GM18519 (cell line): ENCODE results near the gene DEPDC4.
"Not testable (repeated sequence)": the region's sequence is repeated elsewhere in the genome, so short reads cannot be mapped to it uniquely, and the experiment has no call there.

Experiments used
- ATAC-seq: cut with Tn5 transposase; IDR thresholded peaks from one replicate; pipeline ENCODE4 v1.9.1; 2021; ENCODE audit warnings: mild to moderate bottlenecking, moderate library complexity; ENCODE audit not compliant: unreplicated experiment, low FRiP score

DEPDC4 gene

DNA sequence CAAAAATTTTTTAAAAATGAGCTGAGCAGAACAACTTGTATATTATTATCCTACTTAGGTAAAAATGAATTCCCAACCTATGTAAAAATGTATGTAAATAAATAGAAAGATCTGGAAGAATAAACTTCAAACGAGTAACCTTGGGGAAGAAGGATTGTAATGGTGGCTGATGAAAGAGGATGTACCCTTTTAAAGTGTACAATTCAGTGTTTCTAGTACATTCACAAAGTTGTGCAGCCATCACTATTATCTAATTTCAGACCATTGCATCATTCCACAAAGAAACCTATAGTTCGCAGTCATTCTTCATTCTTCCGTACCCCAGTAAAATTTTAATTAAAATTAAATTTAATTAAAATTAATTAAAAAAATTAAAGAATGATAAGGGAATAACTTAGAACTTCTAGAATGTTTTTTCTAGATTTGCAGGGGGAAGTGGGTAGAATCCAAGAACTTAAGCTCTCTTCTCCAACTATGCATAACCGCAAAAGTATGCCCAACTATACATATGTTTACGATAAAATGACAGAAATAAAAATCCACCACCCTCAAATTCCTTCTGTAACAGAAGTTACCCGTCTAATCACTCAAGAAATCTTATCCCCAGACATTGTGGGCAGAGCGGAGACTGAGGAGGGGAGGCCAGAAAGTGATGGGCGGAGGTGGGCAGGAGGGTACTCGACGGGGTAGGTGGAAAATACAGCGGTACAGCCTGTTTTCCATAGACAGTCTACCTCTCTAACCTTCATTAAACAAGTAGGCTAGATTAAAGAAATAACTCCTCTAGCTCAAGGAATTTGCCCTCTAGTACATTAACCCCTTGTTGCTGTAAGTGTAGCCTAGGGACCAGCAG lies 921 bp downstream of the DEPDC4 start:
- peak; percentile 9 for ATAC-seq

GRCh38 chr12:100265107-100265506 lies 1.8 kb downstream of the DEPDC4 start:
- ATAC-seq = not testable (repeated sequence)

DNA sequence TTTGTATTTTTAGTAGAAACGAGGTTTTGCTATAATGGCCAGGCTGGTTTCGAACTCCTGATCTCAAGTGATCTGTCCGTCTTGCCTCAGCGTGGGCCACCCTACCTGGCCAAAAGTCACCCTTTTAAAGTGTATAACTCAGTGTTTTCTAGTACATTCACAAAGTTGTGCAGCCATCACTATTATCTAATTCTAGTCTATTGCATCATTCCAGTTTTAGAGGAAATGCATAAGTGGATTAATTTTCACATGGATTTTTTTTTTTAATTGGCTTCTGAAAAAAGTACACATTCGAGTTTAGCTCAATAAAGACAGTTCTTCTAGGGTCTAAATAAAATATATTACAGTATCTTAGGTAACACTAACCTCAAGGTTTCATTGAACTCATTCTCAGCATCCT lies 3.7 kb downstream of the DEPDC4 start:
- ATAC-seq = no peak

DNA sequence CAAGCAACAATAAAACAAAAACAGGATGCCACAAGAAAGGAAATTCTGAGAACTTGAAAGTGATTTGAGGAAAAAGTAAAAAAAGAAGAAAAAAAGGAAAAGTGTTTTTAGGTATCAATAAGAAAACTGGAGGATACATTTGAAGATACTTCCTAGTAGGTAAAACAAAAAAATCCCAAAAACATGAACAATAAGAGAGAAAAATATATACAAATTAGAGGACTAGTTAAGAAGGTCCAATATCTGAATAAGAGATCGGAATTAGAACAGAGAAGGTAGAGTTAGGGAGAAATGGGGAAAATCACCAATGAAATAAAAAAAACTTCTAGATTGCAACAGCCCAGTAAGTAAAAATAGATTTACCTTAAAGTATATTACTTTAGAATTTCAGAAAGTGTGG lies 8.8 kb downstream of the DEPDC4 start:
- ATAC-seq = no peak

- ATAC-seq = no peak
Measured at GRCh38 chr12:100254876-100255275, 12.0 kb downstream of the DEPDC4 start.

DNA sequence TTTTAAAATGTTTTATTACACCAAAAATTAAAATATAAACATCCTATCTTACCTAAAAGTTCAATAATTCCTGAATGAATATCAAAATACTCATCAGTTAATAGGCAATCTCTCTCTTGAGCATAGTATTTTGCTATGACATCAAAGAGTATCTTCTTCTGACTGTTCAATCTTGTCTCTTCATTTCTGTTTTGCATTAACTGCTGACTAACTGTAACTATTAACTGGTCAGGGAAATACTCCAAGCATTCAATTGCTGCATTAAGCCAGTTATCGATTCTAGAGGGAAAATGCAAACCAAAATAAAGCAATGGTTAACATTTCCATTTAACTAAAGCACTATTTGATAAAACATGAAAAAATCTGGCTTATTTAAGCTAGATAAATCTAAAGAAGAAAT lies 13.4 kb downstream of the DEPDC4 start:
- ATAC-seq = no peak

DNA sequence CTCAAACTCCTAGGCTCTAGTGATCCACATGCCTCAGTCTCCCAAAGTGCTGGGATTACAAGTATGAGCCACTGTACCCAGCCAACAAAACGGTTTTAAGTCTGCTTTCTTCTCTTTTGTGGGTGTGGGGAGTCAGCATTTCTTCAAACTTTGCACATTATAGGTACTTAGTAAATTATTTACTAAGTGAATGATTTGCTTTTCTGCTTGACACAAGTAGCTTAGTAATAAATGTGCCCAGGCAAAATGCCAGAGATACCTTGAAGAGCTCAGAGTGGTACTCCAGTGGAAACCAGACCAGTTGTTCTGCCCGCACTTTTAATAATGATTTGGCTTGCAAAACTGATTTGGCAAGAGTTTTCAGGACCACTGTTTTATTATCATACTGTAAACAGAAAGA lies 15.0 kb downstream of the DEPDC4 start:
- ATAC-seq = no peak

GRCh38 chr12:100249941-100250340 lies 16.9 kb downstream of the DEPDC4 start:
- ATAC-seq = no peak

DNA sequence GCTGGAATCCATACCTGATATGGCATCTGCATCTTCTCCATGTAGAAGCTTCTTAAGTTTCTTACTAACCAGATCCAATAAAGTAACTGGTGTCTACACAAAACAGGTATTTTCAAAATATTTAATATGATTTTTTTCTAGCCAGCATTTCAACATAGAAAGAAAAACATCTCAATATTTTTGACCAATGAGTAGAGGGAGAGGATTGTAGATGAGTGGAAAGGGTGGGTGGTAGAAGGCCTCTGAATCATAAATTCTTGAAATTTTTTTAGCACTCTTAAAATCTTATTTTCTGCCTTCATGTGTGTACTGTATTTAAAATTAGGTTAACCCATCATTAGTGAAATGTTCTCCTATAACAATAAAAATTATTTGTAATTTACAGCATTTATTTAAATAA lies 18.0 kb downstream of the DEPDC4 start:
- no peak for ATAC-seq

DNA sequence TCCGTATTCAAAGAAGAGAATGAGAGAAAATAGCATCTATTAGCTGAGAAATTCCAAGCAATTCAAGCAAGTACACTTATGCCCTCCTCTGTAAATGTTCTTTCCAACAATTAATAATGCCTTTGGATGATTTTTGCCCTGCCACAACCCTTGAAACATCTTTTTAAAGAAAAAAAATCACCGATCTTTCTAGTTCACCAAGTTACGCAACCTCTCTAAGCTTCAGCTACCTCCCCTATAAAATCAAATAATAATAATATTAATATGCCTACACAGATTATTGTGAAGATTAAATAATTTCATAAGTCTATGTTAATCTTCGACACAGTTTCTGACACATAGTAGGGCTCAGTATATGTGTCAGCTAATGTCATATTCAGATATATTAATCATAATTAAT lies 19.1 kb downstream of the DEPDC4 start:
- ATAC-seq = no peak

DNA sequence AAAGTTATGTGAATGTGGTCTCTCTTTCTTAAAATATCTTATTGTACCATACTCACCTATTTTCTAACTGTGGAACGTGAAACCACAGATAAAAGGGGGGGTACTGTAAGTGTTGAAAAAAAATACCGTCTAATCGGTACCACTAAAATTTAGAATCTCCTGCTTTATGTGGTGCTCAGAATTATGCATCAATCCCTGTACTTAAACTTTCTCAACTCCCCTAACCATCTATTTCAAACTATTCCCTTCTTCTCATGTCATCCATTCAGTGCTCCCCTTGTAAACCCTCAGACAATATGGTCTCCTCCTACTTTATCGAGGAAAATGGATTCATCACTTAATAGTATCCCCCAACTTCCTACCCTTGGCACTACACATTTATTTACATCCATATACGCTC lies 23.7 kb downstream of the DEPDC4 start:
- no peak for ATAC-seq

GRCh38 chr12:100239589-100239988 lies 27.3 kb downstream of the DEPDC4 start:
- no peak for ATAC-seq

DNA sequence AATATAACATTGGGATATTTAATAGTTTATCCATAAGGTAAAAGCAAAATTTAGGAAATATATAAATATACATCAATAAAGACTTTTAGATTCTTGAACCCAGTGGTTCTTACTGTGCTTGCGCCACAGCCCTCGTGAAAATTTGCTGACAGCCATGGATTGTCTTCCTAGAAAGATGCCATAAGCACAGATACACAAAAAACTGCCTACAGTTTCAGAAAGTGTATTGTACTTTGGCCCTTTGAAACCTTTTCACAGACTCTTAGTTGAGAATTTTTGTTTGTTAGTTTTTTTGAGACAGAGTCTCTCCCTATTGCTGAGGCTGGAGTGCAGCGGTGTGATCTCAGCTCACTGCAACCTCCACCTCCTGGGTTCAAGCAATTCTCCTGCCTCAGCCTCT lies 28.1 kb downstream of the DEPDC4 start:
- ATAC-seq = no peak

- peak; percentile 54 for ATAC-seq
Measured at GRCh38 chr12:100234591-100235304, 32.1 kb downstream of the DEPDC4 start.

- no peak for ATAC-seq
Measured at GRCh38 chr12:100234166-100234565, 32.7 kb downstream of the DEPDC4 start.

DNA sequence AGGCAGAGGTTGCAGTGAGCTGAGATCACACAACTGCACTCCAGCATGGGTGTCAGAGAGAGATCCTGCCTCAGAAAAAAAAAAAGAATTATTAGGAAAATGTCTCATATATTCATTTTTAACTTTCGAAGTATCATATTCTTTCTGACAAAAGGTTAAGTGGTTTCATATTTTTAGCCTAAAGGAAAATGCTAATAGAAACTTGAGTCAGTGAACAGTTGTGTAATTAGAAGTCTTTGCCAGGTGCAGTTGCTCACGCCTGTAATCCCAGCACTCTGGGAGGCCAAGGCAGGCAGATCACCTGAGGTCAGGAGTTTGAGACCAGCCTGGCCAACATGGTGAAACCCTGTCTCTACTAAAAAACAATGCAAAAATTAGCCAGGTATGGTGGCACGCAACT lies 35.0 kb downstream of the DEPDC4 start:
- not testable (repeated sequence) for ATAC-seq

DNA sequence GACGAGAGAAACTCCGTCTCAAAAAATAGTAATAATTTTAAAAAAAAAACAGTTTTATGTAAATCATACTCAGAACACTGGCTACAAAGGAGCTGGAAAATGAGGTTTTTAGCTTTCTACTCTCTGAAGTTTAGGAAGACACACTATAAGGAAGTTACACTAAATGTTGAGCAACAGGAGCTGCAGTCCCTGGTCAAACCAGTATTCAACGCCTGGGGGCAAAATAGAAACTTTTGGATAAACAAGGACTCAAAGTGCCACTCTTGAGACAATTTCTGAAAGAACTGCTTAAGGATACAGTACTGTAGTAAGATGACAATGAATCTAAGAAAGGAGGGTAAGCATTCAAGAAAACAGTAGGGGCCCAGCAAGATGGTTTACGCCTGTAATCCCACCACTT lies 37.0 kb downstream of the DEPDC4 start:
- no peak for ATAC-seq

DNA sequence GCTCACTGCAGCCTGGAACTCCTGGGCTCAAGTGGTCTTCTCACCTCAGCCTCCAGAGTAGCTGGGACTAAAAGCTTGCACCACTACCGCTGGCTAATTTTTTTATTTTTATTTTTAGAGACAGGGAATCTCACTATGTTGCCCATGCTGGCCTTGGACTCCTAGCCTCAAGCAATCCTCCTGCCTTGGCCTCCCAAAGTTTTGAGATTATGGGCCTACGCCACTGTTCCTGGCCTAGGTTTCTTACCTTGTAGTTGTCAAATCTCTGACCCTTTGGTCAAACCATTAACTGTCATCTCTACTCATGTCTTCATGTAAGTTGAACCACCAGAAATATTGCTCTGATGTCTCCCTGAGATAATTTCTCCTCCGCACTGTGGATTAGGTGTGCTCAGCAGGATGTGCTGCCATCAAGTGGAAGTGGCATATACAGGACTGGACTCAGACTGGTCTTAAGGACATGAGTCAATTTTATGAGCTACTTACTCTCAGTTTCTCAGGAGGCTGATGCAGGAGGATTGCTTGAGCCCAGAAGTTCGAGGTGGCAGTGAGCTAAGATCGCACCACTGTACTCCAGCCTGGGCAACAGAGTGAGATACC lies 37.7 kb downstream of the DEPDC4 start:
- ATAC-seq = no peak

DNA sequence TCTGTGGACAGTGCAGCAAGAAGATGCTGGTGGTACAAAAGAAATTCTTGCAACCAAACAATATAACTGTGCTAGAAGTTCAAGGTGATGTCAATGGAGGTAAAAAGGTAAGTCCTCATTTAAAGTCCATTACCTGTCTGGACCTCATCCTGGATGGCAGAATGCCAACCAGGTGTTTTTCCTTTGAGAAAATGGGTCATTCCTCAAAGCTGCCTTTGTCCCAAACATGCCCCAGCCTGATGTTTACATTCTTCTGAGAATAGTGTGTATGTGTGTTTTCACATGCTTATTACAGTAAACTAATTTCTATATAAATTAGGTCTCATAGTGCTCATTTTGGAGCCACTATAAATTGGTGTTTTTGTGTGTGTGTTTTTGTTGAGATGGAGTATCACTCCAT lies 41.4 kb downstream of the DEPDC4 start:
- no peak for ATAC-seq

DNA sequence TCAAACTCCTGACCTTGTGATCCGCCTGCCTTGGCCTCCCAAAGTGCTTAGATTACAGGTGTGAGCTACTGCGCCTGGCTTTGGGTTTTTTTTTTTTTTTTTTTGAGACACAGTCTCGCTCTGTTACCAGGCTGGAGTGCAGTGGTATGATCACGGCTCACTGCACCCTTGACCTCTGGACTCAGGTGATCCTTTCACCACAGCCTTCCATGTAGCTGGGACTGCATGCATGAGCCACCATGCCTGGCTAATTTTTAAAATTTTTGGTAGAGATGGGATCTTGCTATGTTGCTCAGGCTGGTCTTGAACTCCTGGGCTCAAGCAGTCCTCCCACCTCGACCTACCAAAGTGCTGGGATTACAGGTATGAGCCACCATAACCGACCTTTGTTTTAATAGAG lies 44.7 kb downstream of the DEPDC4 start:
- not testable (repeated sequence) for ATAC-seq

GRCh38 chr12:100221523-100221922 lies 45.4 kb downstream of the DEPDC4 start:
- ATAC-seq = no peak
